ENCODE measurements around the gene DUSP9. TPM values are rescaled to one million over a fixed set of nuclear protein-coding genes. Genes with fewer than 3 reads are reported as not detected.
"Not testable (repeated sequence)": the region's sequence is repeated elsewhere in the genome, so short reads cannot be mapped to it uniquely, and the experiment has no call there.

The DUSP9 gene
- total and polyA plus RNA-seq, 11 donors: 0.04 to 0.25 TPM; not detected in 9

- H3K27me3 ChIP-seq: peaks cover 0 to 8% (median 0%) of the 10 kb centered on the region in 9 donors
- no peak for TF ChIP-seq CTCF (IDR thresholded peaks at IDR 0.05)
- TF ChIP-seq POLR2A (IDR thresholded peaks at IDR 0.05): no peak
- H3K36me3 ChIP-seq: no peaks in the 10 kb centered on the region
- H3K27ac ChIP-seq: no peak overlapping the region
- 88 to 97% (median 94%) methylated on average over 16 to 17 of the region's 17 CpGs for whole genome bisulfite sequencing, 4 donors
- intact Hi-C loops (cut with DNase I): loop anchor here in 2 of 10 donors (10.0 kb wide), 1 partner anchor 62 kb away; no protein-coding TSS in a partner anchor
- DNase-seq: no peak
- H3K9me3 ChIP-seq: peaks cover 0 to 3% (median 0%) of the 10 kb centered on the region in 12 donors
- no peak for ATAC-seq
- peaks cover 0 to 15% (median 4%) of the 10 kb centered on the region in 12 donors for H3K4me1 ChIP-seq
- H3K4me3 ChIP-seq: no peak overlapping the region
These were observed 43.8 kb upstream of the DUSP9 start for GRCh38 chrX:153603131-153603656.

GRCh38 chrX:153604666-153605380 is 42.2 kb upstream of the DUSP9 start:
- H3K4me3 ChIP-seq, ATAC-seq, H3K27ac ChIP-seq, H3K9me3 ChIP-seq, H3K36me3 ChIP-seq: not testable (repeated sequence)
- intact Hi-C loops (cut with DNase I): loop anchor here in 3 of 10 donors (5.0 to 10.0 kb wide), 2 partner anchors 60 to 62 kb away; no protein-coding TSS in a partner anchor
- WGBS, 4 donors: 77 to 91% (median 88%) methylated on average over 18 of the region's 18 CpGs
- peak in 1 of 5 donors; percentile 18 for DNase-seq
- Histone ChIP-seq H3K4me1 (peaks cover 0 to 14% (median 4%) of the 10 kb centered on the region in 12 donors), H3K27me3 (peaks cover 0 to 11% (median 0%) of the 10 kb centered on the region in 9 donors)

- H3K9me3 ChIP-seq: no peaks in the 10 kb centered on the region
- H3K27ac ChIP-seq: no peak overlapping the region
- DNase-seq (no peak), ATAC-seq (no peak)
- peaks cover 0 to 11% (median 4%) of the 10 kb centered on the region in 12 donors for H3K4me1 ChIP-seq
- 83 to 89% (median 86%) methylated on average over 23 of the region's 23 CpGs for WGBS, 4 donors
- peaks cover 0 to 20% (median 0%) of the 10 kb centered on the region in 9 donors for H3K27me3 ChIP-seq
- TF ChIP-seq CTCF (IDR thresholded peaks at IDR 0.05) (no peak), POLR2A (IDR thresholded peaks at IDR 0.05) (no peak)
- no peaks in the 10 kb centered on the region for H3K36me3 ChIP-seq
- intact Hi-C loops (cut with DNase I): loop anchor here in 3 of 10 donors (5.0 to 10.0 kb wide), 2 partner anchors 58 to 61 kb away; no protein-coding TSS in a partner anchor
- H3K4me3 ChIP-seq: no peak overlapping the region
These were observed 40.5 kb upstream of the DUSP9 start for GRCh38 chrX:153606503-153606902.

GRCh38 chrX:153608376-153608775 is 38.6 kb upstream of the DUSP9 start:
- H3K27me3 ChIP-seq: peaks cover 0 to 35% (median 0%) of the 10 kb centered on the region in 9 donors
- 68 to 82% (median 74%) methylated on average over 2 of the region's 2 CpGs for WGBS, 4 donors
- intact Hi-C loops (cut with DNase I): loop anchor here in 4 of 10 donors (2.0 to 10.0 kb wide), 3 partner anchors 56 to 60 kb away; no protein-coding TSS in a partner anchor

GRCh38 chrX:153608806-153609205 is 38.2 kb upstream of the DUSP9 start:
- 52 to 74% (median 68%) methylated on average over 4 of the region's 4 CpGs for WGBS, 4 donors
- no peak overlapping the region for H3K4me3 ChIP-seq
- no peak for DNase-seq
- intact Hi-C loops (cut with DNase I): loop anchor here in 4 of 10 donors (2.0 to 10.0 kb wide), 3 partner anchors 56 to 60 kb away; no protein-coding TSS in a partner anchor
- TF ChIP-seq CTCF (IDR thresholded peaks at IDR 0.05) (no peak), POLR2A (IDR thresholded peaks at IDR 0.05) (no peak)
- no peak for ATAC-seq
- peaks cover 0 to 39% (median 0%) of the 10 kb centered on the region in 9 donors for H3K27me3 ChIP-seq
- H3K27ac ChIP-seq: no peak overlapping the region
- H3K36me3 ChIP-seq: no peaks in the 10 kb centered on the region
- peaks cover 0 to 11% (median 4%) of the 10 kb centered on the region in 12 donors for H3K4me1 ChIP-seq
- H3K9me3 ChIP-seq: no peaks in the 10 kb centered on the region

More at GRCh38 chrX:153608376-153608775, 38.6 kb upstream of the DUSP9 start:
- no peak overlapping the region for H3K4me3 ChIP-seq
- DNase-seq: no peak
- peaks cover 0 to 11% (median 4%) of the 10 kb centered on the region in 12 donors for H3K4me1 ChIP-seq
- H3K36me3 ChIP-seq: no peaks in the 10 kb centered on the region
- H3K27ac ChIP-seq: no peak overlapping the region
- no peak for ATAC-seq
- TF ChIP-seq POLR2A (IDR thresholded peaks at IDR 0.05): no peak
- no peaks in the 10 kb centered on the region for H3K9me3 ChIP-seq

All from heart left ventricle (tissue), 16 donors.